Tibial nerve (tissue), 4 donors: ENCODE data around the gene SFMBT1. TPM values are rescaled to one million over a fixed set of nuclear protein-coding genes. Genes with fewer than 3 reads are reported as not detected.
A peak's percentile ranks its signal among the peaks of the same experiment; 100 is the strongest.

ENCODE experiments used
- DNase-seq, 2 donors: peaks; one replicate each; pipeline ENCODE4 v3.0.0-alpha.2; 2019; ENCODE audit warnings: low spot score in 2 of 2
- H3K27ac ChIP-seq, 4 donors: fragments of 200-600 bp; sonication (generic) in 3 of 4; one replicate each; pipeline ENCODE4 v1.5.1; 2017 to 2019; ENCODE audit warnings: mild to moderate bottlenecking in 1 of 4
- H3K27me3 ChIP-seq, 2 donors: fragments of 200-600 bp; sonication (generic) in 1 of 2; one replicate each; pipeline versions ENCODE4 v1.5.1 to v1.6.0; 2017 to 2019
- H3K36me3 ChIP-seq, 3 donors: fragments of 200-600 bp; sonication (generic); one replicate each; pipeline ENCODE4 v1.5.1; 2018 to 2019
- H3K4me1 ChIP-seq, 4 donors: fragments of 200-600 bp; sonication (generic) in 3 of 4; one replicate each; pipeline ENCODE4 v1.5.1; 2017 to 2019
- H3K4me3 ChIP-seq, 4 donors: fragments of 200-600 bp; sonication (generic) in 3 of 4; one replicate each; pipeline ENCODE4 v1.5.1; 2017 to 2019; ENCODE audit warnings: mild to moderate bottlenecking in 1 of 4, moderate library complexity in 1 of 4
- H3K9me3 ChIP-seq, 4 donors: fragments of 200-600 bp; sonication (generic) in 3 of 4; one replicate each; pipeline ENCODE4 v1.5.1; 2017 to 2019
- CTCF ChIP-seq, 5 experiments: fragments of 200-600 bp in 3 of 5; fragments of 450-650 bp in 2 of 5; sonication (generic) in 3 of 5; IDR thresholded peaks; one replicate each; pipeline ENCODE4 v1.5.1; 2016 to 2019; ENCODE audit warnings: antibody characterized with exemption in 5 of 5, mild to moderate bottlenecking in 3 of 5, moderate library complexity in 2 of 5
- EP300 ChIP-seq, 2 donors: sonication (generic); formaldehyde crosslinking; IDR thresholded peaks; one replicate each; pipeline ENCODE4 v1.6.1; 2017; ENCODE audit warnings: antibody characterized with exemption in 2 of 2, mild to moderate bottlenecking in 1 of 2
- POLR2A ChIP-seq, 2 donors: fragments of 450-650 bp; IDR thresholded peaks; one replicate each; pipeline ENCODE4 v1.6.1; 2017; ENCODE audit warnings: antibody characterized with exemption in 2 of 2, mild to moderate bottlenecking in 2 of 2, moderate library complexity in 2 of 2
- WGBS, 2 donors: methylation state at CpG; one replicate each; pipeline ENCODE4 v1.1.5; 2018; 5-methylcytosine and 5-hydroxymethylcytosine counted together
- total RNA-seq, 4 donors: library from RNA; depleted of rRNA; stranded (reverse); fragments of >200 nt; gene quantifications; one replicate each; pipeline ENCODE4 v1.1.0, GENCODE V29; 2016

SFMBT1 gene
- total RNA-seq, 4 donors from 2014 or later = 15.5 to 31.2 (median 18.2) TPM

GRCh38 chr3:53044371-53044710 is 1.5 kb downstream of the SFMBT1 start:
- Histone ChIP-seq H3K27ac (peak overlapping the region in 3 of 4 donors; percentile 88 to 95 (median 93)), H3K36me3 (no peaks in the 10 kb centered on the region), H3K4me3 (peak overlapping the region; percentile 56 to 88 (median 64)), H3K4me1 (peaks cover 0 to 27% (median 4%) of the 10 kb centered on the region in 4 donors), H3K27me3 (no peaks in the 10 kb centered on the region), H3K9me3 (no peaks in the 10 kb centered on the region)
- 50 to 59% methylated on average over 11 of the region's 11 CpGs for WGBS, 2 donors
- no peak for TF ChIP-seq POLR2A (IDR thresholded peaks at IDR 0.05)
- TF ChIP-seq CTCF (IDR thresholded peaks at IDR 0.05) = no peak
- TF ChIP-seq EP300 (IDR thresholded peaks at IDR 0.05) = no peak
- DNase-seq = no peak

- H3K27ac ChIP-seq = peak overlapping the region in 2 of 4 donors; percentile 93 to 95
- no peaks in the 10 kb centered on the region for H3K9me3 ChIP-seq
These were observed 2.1 kb downstream of the SFMBT1 start for GRCh38 chr3:53043738-53044137.

GRCh38 chr3:53042651-53043050 is 3.2 kb downstream of the SFMBT1 start:
- Histone ChIP-seq H3K4me1 (peaks cover 0 to 27% (median 4%) of the 10 kb centered on the region in 4 donors), H3K9me3 (no peaks in the 10 kb centered on the region), H3K27ac (no peak overlapping the region), H3K4me3 (no peak overlapping the region), H3K27me3 (no peaks in the 10 kb centered on the region), H3K36me3 (no peaks in the 10 kb centered on the region)
- WGBS, 2 donors = 87 to 94% methylated on average over 3 of the region's 3 CpGs
- TF ChIP-seq CTCF (IDR thresholded peaks at IDR 0.05) = no peak
- TF ChIP-seq EP300 (IDR thresholded peaks at IDR 0.05) = no peak
- TF ChIP-seq POLR2A (IDR thresholded peaks at IDR 0.05) = no peak
- no peak for DNase-seq

More at GRCh38 chr3:53043738-53044137, 2.1 kb downstream of the SFMBT1 start:
- no peak for DNase-seq
- Histone ChIP-seq H3K4me1 (peaks cover 0 to 27% (median 4%) of the 10 kb centered on the region in 4 donors), H3K27me3 (no peaks in the 10 kb centered on the region), H3K36me3 (no peaks in the 10 kb centered on the region), H3K4me3 (peak overlapping the region in 1 of 4 donors; percentile 59)
- TF ChIP-seq EP300 (IDR thresholded peaks at IDR 0.05) = no peak
- no peak for TF ChIP-seq CTCF (IDR thresholded peaks at IDR 0.05)
- TF ChIP-seq POLR2A (IDR thresholded peaks at IDR 0.05) = no peak
- WGBS, 2 donors = 84% methylated on average over 2 of the region's 2 CpGs

GRCh38 chr3:53040351-53040820 is 5.5 kb downstream of the SFMBT1 start:
- Histone ChIP-seq H3K9me3 (no peaks in the 10 kb centered on the region), H3K36me3 (no peaks in the 10 kb centered on the region), H3K27ac (no peak overlapping the region), H3K27me3 (no peaks in the 10 kb centered on the region), H3K4me1 (peaks cover 0 to 16% (median 4%) of the 10 kb centered on the region in 4 donors), H3K4me3 (no peak overlapping the region)
- no peak for TF ChIP-seq POLR2A (IDR thresholded peaks at IDR 0.05)
- no peak for TF ChIP-seq EP300 (IDR thresholded peaks at IDR 0.05)
- no peak for TF ChIP-seq CTCF (IDR thresholded peaks at IDR 0.05)
- DNase-seq = no peak

GRCh38 chr3:53039376-53039752 is 6.5 kb downstream of the SFMBT1 start:
- WGBS, 2 donors = 80 to 86% methylated on average over 2 of the region's 2 CpGs
- Histone ChIP-seq H3K9me3 (no peaks in the 10 kb centered on the region), H3K36me3 (no peaks in the 10 kb centered on the region), H3K4me3 (no peak overlapping the region), H3K4me1 (peaks cover 0 to 13% (median 2%) of the 10 kb centered on the region in 4 donors), H3K27ac (no peak overlapping the region), H3K27me3 (no peaks in the 10 kb centered on the region)
- no peak for TF ChIP-seq EP300 (IDR thresholded peaks at IDR 0.05)
- TF ChIP-seq CTCF (IDR thresholded peaks at IDR 0.05) = no peak
- no peak for DNase-seq
